Fibroblast of mammary gland (primary cell): ENCODE data around the gene DPY19L3.

Source experiments
- DNase-seq: peaks from one replicate; pipeline ENCODE4 v3.0.0-alpha.2; 2010; ENCODE audit warnings: low read depth
- H3K4me3 ChIP-seq: 2 replicates; pipeline ENCODE4 v1.5.1; 2011; ENCODE audit warnings: low read depth, mild to moderate bottlenecking, low read length, moderate library complexity; ENCODE audit not compliant: control insufficient read depth
- TF ChIP-seq, protein P1 (sequence below): conservative IDR thresholded peaks from 2 replicates; pipeline ENCODE4 v1.5.1; 2011; ENCODE audit warnings: low read depth, low read length, inconsistent platforms; ENCODE audit not compliant: control insufficient read depth, insufficient read depth

DPY19L3 gene

DNA sequence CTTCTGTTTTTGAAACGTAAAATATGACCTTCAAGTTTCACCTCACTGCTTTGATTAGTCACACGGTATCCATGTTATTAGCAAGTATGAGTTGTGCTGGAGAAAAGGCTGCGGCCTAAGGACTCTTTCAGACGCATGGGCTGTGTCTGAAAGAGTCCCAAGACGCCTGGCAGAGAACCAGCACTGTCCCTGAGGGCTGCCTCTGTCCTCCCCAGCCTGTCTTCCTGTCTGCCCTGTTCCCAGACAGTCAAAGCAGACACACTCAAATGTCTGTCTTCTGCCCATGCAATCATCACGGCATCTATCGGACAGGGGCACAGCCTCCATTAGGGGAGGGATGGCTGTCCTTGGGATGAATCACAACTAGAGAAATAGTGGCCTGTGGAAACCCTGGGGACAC, 65.5 kb downstream of the DPY19L3 start:
- H3K4me3 ChIP-seq, result no peak overlapping the region
- TF ChIP-seq, protein P1, sequence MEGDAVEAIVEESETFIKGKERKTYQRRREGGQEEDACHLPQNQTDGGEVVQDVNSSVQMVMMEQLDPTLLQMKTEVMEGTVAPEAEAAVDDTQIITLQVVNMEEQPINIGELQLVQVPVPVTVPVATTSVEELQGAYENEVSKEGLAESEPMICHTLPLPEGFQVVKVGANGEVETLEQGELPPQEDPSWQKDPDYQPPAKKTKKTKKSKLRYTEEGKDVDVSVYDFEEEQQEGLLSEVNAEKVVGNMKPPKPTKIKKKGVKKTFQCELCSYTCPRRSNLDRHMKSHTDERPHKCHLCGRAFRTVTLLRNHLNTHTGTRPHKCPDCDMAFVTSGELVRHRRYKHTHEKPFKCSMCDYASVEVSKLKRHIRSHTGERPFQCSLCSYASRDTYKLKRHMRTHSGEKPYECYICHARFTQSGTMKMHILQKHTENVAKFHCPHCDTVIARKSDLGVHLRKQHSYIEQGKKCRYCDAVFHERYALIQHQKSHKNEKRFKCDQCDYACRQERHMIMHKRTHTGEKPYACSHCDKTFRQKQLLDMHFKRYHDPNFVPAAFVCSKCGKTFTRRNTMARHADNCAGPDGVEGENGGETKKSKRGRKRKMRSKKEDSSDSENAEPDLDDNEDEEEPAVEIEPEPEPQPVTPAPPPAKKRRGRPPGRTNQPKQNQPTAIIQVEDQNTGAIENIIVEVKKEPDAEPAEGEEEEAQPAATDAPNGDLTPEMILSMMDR, result no peak
- DNase-seq, result no peak

DNA sequence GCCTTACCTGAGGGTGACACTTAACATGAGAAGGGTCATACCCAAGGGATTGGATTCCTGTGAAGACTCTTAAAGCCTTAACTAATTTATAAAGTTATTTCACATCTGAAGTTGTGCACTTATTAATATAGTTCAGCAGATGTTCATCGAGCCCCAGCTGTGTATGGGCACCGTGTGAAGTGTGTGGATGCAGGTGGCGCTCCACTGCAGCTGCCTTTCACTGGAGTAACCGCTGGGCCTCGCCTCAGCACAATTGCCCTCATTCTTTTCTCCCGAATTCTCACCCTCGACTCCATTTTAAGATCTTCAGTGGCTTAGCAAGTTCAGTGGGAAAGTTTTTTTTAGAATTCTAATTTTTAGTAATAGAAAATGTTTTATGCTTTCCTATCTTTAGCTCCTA, 66.2 kb downstream of the DPY19L3 start:
- H3K4me3 ChIP-seq, result no peak overlapping the region
- no peak for DNase-seq
- TF ChIP-seq, protein P1, result no peak

DNA sequence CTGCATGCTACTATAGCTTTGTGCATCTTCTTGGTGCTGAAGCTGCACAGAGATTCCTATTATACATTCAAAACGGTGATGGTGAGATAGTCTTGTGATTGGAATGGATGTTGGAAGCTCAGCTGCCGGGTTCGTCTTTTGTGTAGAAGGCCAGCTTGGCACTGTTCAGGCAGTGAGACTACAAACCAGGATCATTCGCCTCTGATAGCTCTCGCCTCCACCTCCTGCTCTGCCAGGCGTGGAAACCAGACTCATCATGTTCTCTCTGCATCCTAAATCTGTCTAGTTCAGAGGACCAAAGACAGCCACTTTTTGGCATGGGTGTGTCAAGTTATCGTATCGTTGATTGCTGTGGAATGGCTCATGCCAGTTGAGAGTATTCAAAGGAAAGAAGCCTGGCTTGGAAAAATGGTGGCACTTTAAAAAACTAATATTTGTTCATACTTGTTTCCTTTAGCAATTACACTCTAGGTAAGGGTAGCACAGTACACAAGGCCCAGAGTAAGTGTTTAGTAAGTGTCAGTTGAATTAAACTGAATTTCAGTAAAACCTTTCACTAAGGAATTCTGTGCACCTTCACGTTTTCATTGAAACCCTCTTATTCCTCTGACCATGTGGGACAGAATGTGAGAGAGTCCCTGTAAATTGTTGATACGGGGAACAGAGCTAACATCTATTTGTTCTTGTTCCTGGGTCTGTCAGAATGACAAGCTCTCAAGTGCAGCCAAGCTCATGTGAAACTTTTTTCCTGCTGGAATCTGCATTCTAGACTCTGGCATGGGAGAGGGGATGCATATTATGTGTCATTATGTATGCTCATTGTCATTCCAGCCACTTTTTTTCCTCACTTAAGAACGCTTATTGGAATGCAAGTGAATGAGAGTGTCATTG, 69.8 kb downstream of the DPY19L3 start:
- no peak for DNase-seq
- TF ChIP-seq, protein P1, result no peak
- no peak overlapping the region for H3K4me3 ChIP-seq

DNA sequence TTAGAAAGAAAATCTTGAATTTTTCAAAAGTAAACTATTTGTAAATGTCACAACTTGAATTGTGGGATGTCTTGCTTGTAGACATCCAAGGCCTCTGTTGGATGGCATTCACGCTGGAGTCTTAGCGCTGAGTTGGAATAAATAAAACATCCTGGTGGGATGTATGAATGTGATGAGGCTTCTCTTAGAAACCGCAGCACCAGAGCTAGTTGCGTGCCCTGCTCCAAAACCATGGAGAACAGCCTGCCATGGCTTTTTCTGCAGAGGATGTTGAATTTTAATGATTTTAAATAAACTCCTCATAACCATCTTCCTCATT, 70.4 kb downstream of the DPY19L3 start:
- DNase-seq, result no peak
- no peak overlapping the region for H3K4me3 ChIP-seq
- TF ChIP-seq, protein P1, result no peak

DNA sequence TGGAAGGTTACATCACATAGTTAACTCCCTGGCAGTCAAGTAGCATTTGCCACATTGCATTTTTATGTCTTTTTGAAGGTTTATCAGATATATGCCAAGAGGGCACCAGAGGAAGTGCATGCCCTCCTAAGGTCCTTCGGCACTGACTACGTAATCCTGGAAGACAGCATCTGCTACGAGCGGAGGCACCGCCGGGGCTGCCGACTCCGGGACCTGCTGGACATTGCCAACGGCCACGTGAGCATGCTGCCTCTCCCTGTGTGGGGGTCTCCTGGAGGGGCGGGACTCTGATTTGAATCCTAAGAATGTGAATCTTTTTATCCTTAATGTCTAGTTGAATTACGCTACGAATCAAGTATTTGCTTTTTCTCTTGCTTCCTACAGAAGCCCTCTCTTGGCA, 74.8 kb downstream of the DPY19L3 start:
- no peak overlapping the region for H3K4me3 ChIP-seq
- TF ChIP-seq, protein P1, result no peak
- DNase-seq, result no peak

DNA sequence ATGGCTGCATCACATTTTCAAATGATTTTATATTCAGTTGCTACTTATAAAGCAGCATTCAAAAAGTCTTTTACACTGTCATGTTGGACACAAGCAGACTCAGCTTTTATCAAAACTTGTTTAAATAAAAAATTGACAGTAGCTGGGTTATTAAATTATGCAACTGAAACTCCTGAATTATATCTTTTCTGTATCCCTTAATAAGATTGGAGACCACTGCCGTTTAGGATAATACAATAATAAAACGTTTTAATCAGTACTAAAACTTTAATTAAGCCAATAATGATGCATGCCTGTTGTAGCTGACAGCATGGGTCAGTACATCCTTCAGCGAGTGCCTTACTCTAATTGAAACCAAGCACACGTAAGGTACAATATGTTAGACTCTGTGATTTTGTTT, 78.0 kb downstream of the DPY19L3 start:
- DNase-seq, result no peak
- H3K4me3 ChIP-seq, result no peak overlapping the region
- TF ChIP-seq, protein P1, result no peak
